GM10266 (cell line): ENCODE data around the gene ADCY5.

Experiments
- DNase-seq: peaks from one replicate; pipeline ENCODE4 v3.0.0; 2012; ENCODE audit errors: extremely low spot score
- TF ChIP-seq, protein P1 (sequence below): IDR thresholded peaks from 2 replicates; pipeline ENCODE4 v1.5.1; 2012; ENCODE audit warnings: mild to moderate bottlenecking, low read depth; ENCODE audit not compliant: control insufficient read depth, insufficient read depth; ENCODE audit errors: missing control alignments

The ADCY5 gene

DNA sequence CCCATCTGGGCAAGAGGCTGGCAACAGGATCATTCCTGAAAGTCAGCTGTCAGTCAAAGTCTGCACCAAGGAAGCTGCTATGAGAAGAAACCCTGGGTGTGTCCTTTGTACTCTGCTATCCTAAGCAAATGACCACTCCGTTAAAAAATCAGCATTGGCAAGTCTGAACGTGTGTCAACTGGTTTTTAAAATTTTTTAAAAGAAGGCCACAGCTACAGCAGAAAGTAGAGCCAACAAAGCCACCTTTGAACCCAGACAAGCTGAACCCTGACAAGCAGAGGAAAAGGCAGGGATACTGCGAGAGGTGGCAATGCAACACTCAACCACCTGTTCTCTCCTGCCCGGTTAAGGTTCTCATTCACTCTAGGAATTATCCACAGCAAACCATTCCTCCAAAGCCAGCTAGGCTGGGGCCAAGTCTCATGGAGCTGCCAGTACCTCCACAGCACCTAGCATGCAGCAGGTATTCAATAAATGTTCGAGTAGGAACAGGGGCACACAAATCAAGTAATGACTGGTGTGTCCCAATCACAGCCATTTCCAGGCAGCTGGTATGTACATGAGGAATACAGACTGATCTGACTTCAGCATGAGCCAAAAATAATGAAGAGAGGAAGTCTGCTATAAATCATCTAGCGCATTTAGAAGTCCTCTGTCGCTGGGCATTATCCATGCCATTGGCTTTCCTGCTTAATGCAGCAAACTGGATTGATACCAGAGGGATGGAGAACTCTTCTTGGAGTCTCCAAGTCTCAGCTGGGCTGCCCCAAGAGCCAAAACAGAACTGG is 76.0 kb downstream of the ADCY5 start:
- DNase-seq: no peak
- TF ChIP-seq, protein P1, sequence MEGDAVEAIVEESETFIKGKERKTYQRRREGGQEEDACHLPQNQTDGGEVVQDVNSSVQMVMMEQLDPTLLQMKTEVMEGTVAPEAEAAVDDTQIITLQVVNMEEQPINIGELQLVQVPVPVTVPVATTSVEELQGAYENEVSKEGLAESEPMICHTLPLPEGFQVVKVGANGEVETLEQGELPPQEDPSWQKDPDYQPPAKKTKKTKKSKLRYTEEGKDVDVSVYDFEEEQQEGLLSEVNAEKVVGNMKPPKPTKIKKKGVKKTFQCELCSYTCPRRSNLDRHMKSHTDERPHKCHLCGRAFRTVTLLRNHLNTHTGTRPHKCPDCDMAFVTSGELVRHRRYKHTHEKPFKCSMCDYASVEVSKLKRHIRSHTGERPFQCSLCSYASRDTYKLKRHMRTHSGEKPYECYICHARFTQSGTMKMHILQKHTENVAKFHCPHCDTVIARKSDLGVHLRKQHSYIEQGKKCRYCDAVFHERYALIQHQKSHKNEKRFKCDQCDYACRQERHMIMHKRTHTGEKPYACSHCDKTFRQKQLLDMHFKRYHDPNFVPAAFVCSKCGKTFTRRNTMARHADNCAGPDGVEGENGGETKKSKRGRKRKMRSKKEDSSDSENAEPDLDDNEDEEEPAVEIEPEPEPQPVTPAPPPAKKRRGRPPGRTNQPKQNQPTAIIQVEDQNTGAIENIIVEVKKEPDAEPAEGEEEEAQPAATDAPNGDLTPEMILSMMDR: no peak

GRCh38 chr3:123371859-123372685 is 76.8 kb downstream of the ADCY5 start:
- DNase-seq: no peak
- TF ChIP-seq, protein P1: no peak

DNA sequence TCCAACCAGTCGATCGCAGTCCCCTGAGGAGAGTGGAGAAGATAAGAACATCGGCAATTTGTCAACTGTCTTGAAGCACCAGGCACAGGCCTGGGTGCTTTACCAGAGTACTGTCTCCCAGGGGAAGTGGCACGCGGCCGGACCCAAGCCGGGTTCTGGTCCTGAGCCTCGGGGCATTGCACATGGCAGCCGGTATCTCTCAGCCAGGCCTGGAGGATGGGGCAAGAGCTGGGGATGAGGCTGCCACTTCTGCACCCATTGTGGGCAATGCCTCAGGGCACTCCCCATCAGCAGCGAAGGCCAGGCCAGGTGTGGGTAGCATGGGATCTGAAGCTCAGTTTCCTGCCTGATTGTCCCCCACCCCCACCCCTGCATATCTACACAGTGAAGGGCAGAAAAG is 77.5 kb downstream of the ADCY5 start:
- TF ChIP-seq, protein P1: no peak
- DNase-seq: no peak

DNA sequence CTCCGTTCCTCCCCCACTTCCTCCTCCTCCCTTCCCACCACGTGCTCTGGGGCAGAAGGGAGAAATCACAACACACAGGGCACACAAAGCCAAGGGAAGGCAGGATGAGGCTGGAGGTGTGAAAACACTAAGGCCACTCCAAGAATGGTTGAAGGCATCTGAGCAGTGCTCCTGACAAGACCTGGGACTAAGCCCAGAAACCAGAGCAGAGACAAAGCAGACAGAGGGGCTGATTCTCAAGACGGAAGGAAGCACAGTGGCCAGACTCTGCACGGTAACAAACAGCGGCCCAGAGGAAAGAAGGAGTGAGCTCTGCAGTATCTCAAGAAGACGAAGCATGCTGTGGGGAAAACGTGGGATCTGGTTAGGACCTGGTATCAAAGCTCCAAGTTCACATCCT is 78.1 kb downstream of the ADCY5 start:
- TF ChIP-seq, protein P1: no peak
- DNase-seq: no peak

- TF ChIP-seq, protein P1: no peak
- no peak for DNase-seq
These were observed 79.8 kb downstream of the ADCY5 start for GRCh38 chr3:123369085-123369484.

DNA sequence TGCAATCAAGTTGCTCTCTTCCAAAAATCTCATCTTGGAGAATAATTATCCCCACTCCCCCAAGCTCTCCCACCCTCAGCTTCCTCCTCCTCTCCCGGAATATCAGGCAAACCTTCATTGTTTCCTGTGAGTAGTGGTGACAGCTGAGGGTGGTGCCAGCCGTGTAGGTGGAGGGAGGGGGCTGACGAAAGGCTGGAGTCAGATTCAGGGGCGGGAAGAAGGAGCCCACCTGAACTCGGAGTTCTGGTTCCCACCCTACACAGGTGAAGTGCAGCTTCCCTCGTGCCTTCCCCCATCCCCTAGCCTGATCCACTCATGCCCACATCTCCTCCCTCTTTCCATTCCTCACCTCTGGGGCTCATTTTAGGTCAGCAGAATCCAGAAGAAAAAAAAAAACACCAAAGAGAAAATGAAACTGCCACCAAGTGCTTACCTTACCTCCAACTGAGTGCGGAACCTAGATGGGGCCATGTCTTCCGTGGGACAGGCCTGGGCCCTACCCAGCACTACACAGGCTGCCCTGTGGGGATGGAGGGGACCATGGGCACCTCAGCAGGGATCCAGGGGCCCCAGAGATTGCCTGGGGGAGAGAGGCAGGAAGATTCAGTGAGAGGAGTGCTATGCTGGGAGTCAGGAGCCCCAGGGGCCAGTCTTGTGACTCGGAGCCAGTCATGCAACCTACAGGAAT is 81.3 kb downstream of the ADCY5 start:
- TF ChIP-seq, protein P1: no peak
- DNase-seq: no peak
